SHP77 treated with DMSO at 0.1 percent for 48 hours (cell line): Measurements from ENCODE around the gene DNAJB1.
"Not testable (repeated sequence)": the region's sequence is repeated elsewhere in the genome, so short reads cannot be mapped to it uniquely, and the experiment has no call there.

Source experiments
- DNase-seq: peaks from one replicate; lab custom pipeline; 2025; lab: John Stamatoyannopoulos, UW

The DNAJB1 gene

DNA sequence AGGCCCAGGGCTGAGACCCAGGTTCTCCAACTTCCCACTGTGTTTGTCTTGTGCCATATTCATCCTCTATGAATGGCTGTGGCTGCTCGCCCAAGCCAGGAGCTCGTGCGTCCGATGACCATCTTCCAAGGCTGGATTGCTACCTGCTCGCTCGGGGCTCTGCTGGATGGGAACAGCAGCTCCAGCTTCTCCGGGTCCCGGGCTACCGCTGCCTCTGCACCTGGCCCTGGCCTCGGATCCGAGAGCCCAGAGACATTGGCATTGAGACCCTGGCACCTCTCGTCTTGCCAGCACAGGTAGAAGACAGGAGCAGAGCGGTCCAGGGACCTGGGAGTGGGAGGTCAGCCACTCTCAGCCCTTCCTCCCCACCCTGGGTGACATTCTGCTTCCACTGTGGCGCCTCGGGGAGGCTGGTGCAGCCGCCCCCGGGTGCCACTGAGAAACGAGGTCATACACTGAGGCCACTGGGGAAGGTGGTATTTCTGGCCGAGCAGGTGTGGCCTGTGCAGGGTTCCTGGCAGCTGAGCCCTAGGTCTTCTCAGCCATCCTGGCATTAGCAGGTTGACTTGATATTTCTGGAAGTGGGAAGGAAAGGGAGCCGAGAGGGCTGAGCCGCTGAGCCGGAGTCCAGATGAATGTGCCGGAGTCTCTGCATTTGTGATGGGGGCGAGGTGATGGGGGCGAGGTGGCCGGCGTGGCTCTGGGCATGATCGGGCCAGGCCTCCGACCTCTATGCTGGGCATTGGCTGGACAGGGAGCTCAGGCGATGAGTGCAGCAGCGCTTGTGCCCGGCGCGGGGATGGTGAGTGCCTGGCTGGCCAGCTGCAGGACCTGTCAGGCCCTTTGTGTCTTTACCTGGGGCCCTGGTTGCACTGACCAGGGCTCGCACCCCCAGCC lies 35.1 kb upstream of the DNAJB1 start:
- no peak for DNase-seq

GRCh38 chr19:14552006-14552360 lies 33.8 kb upstream of the DNAJB1 start:
- not testable (repeated sequence) for DNase-seq

GRCh38 chr19:14551134-14552005 lies 33.2 kb upstream of the DNAJB1 start:
- not testable (repeated sequence) for DNase-seq

DNA sequence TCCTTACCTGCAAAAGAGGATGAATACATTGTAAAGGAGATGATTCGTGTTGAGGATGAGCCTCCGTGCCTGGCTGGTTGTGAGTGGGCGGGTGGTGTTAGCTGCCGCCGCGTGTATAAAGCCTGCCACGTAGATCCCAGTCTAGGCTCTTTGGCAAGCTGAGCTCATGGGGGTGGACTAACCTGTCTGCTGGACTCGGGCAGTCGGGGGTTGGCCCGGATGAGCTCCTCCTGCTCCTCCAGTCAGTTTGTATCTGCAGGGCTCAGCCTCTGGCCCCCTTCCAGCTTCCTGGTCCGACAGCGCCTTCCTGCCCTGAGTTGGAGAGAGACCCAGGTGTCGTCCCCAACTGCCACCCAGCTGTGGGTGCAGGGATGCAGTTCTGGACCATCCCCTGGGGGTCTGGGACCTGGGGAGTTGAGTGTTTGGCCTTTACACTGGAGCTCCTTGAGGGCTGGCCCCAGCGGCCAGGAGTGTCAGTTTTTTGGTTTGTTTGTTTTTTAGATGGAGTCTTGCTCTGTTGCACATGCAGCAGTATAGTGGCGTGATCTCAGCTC lies 32.1 kb upstream of the DNAJB1 start:
- DNase-seq, result no peak

DNA sequence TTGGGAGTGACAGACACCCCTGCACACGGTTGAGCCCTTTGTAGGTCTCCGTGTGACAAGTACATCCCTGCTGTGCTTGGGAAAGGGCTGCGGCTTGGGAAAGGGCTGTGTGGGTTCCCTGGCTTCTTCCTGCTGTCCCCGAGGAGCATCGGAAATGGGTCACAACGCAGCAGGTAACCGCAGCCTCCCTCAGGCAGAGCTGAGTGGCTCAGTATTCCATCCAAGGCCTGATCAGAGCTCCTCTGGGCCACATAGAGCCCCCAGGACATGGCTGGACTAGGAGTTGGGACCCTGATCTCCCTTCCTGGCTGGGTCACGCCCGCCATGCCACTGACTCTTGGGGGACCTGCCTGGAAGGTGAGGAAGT lies 27.5 kb upstream of the DNAJB1 start:
- no peak for DNase-seq

- DNase-seq, result peak; percentile 78
Measured at GRCh38 chr19:14544977-14545715, 26.9 kb upstream of the DNAJB1 start.

GRCh38 chr19:14544047-14544446 lies 25.9 kb upstream of the DNAJB1 start:
- DNase-seq, result no peak

- no peak for DNase-seq
Measured at GRCh38 chr19:14542711-14543328, 24.6 kb upstream of the DNAJB1 start.

DNA sequence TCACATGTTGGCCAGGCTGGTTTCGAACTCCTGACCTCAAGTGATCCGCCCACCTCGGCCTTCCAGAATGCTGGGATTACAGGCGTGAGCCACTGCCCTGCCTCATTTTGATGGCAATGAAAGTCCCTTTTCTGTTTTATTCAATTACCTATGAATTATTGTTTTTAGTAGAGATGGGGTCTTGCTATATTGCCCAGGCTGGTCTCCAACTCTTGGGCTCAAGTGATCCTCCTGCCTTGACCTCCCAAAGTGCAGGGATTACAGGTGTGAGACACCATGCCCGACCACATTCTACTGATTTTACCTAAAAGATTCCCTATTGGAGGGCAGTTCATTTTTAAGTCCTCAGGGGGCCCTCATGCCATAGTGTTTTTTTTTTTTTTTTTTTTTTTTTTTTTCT lies 23.8 kb upstream of the DNAJB1 start:
- DNase-seq, result not testable (repeated sequence)

DNA sequence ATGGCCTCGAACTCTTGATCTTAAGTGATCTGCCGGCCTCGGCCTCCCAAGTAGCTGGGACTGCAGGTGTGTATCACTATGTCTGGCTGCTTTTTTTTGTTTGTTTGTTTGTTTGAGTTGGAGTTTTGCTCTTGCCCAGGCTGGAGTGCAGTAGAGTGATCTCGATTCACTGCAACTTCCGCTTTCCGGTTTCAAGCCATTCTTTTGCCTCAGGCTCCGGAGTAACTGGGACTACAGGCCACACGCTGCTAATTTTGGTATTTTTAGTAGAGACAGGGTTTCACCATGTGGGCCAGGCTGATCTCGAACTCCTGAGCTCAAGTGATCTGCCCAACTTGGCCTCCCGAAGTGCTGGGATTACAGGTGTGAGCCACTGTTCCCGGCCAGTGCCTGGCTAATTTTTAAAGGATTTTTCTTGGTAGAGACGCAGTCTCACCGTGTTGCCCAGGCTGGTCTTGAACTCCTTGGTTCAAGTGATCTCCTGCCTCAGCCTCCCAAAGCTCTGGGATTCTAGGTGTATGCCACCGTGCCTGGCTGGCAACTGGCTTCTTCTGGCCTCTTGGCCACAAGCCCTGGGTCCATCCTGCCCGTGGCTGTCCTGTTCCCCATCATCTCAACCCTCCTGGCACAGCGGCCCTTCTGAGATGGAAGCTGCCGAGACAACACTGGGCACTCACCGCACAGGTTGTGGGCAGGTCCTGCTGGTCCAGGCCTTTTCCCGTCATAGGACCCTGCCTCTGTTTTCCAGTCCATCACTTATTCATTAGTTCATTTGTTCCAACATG lies 22.7 kb upstream of the DNAJB1 start:
- DNase-seq, result no peak

DNA sequence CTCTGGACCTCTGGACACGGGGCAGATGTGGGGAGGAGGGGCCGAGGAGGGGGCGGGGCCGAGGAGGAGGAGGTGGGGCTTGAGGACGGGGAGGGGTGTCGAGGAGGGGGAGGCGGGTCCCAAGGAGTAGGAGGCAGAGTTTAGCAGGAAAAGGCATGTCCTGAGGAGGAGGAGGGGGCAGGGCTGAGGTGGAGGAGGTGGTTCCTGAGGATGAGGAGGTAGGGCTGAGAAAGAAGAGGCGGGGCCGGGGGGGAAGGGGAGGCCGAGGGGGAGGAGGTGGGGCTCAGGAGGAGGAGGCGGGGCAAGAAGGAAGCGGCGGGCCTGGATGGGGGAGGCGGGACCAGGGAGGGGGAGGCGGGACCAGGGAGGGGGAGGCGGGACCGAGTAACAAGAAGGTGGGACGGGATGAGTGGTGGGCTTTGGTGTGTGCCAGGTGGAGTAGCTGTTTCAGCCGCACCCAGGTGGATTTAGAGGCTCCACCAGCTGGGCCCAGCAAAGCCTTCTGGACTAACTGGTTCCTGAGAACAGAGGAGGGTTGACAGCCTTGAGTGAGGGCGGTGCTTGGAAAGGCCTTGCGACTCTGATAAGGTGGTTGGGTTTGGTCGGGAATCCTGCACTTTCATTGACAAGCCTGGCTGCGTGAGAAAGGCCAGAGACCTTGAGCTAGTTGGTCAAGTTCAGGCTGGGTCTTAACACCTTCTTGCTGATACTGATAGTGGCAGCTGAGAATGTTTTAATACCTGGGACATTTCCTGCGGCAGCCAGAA lies 18.9 kb upstream of the DNAJB1 start:
- no peak for DNase-seq

DNA sequence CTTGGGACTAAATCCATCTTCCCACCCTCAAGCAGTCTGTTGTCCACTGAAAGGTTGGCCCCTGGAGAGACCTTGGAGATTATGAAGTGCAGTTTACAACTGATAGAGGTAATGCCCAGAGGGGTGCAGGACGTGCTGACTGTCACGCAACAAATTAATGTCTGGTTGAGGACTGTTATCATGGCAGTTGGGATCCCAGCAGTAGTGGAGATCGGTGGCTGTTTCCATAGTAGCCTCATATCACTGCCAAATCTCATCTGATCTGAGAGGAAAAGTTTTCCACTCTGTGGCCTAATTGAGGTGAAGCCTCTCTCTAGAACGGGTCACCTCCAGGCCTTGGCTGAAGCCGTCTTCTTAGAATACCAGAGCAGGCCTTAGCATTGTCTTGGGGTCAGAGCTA lies 15.3 kb upstream of the DNAJB1 start:
- DNase-seq, result no peak

GRCh38 chr19:14530506-14530905 lies 12.3 kb upstream of the DNAJB1 start:
- DNase-seq, result no peak

DNA sequence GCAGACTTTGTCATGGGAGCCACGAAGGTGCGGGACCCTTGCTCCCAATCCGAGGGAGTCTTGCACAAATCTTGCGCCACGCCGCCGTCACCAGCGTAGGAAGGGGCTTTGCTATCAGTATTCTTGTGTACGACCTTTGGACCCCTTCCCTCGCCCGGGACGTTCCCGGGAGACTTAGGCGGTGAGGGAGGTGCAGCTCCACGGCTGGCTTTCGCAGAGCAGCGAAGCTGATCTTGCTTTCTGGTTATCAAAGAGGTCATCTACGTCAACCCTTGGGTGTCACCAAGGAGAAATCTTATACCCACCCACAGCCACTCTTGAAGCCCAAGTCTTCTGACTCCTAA lies 11.8 kb upstream of the DNAJB1 start:
- no peak for DNase-seq

DNA sequence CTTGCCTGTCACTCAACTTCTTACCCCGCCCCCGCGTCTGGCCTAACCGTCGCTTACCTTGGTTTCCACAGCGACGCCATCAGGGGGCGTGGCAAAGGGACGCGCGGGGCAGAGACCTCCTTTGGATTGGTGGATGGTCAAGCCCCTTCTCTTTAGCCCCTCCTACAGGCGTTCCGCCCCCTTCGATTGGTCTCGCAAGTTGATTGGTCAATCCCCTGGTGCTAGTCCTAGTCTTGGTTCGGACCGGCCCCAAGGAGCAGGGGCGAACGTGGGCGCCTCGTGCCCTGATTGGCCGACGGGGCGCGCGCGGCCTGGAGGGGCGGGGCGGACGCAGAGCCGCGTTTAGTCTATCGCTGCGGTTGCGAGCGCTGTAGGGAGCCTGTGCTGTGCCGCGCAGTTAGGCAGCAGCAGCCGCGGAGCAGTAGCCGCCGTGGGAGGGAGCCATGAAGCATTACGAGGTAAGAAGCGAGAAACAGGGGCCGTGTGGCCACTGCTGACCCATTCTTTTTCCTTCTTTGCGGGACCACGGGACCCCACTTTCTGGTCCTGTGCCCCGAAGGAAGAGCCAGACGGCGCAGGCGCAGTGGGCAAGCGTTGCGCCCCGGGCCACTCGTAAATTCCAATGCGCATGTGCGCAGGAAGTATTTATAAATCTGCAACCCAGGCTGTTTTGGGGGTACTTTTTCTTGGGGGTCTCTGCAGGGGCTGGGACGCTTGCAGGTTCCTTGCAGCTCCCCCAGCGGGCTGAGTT lies 11.2 kb upstream of the DNAJB1 start, which contains the start of gene TECR:
Gene TECR (plus strand): TSS at position 341 of the 751 bp plus-strand sequence. CDS start 103 bp downstream, at position 444.
- peak; percentile 98 for DNase-seq

DNA sequence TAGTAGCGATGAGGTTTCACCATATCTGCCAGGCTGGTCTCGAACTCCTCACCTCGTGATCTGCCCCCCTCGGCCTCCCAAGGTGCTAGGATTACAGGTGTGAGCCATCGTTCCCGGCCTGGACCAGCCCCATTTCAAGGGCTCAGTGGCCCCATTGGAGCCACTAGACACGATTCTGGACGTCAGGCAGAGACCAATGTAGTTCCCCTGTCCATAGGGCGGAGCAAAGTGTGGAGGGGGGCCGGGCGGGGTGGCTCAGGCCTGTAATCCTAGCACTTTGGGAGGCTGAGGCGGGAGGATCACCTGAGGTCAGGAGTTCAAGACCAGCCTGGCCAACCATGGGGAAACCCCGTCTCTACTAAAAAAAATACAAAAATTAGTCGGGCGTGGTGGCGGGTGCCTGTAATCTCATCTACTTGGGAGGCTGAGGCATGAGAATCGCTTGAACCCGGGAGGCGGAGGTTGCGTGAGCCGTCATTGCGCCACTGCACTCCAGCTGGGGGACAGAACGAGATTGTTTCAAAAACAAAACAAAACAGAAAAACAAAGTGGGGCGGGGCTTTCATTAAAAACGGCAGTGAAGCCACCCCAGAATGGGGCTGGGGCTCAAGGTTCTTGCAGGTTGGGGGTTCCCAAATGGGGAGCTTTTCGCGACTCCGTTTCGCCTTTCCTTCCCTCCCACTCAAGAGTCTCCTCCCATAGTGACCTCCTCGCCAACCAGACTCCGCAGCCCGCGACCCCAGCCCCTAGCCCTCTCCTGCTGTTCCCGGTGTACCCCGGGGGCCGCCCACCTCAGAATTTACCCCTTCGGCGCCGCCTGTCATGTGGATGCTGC lies 10.4 kb upstream of the DNAJB1 start:
- no peak for DNase-seq

- no peak for DNase-seq
Measured at GRCh38 chr19:14526423-14526822, 8.2 kb upstream of the DNAJB1 start.

- no peak for DNase-seq
Measured at GRCh38 chr19:14525729-14526128, 7.5 kb upstream of the DNAJB1 start.
